Heart right ventricle (tissue), 16 donors: ENCODE data around the gene AMFR. TPM values are rescaled to one million over a fixed set of nuclear protein-coding genes. Genes with fewer than 3 reads are reported as not detected.
A peak's percentile ranks its signal among the peaks of the same experiment; 100 is the strongest.

Source experiments
- ATAC-seq, 8 donors: fragments of 200-7000 bp; cut with Tn5 transposase; one replicate each; pipeline ENCODE4 v1.9.1; 2020; ENCODE audit warnings: mild to moderate bottlenecking in 8 of 8, moderate library complexity in 8 of 8, moderate number of reproducible peaks in 1 of 8
- DNase-seq, 2 donors: peaks; one replicate each; pipeline ENCODE4 v3.0.0-alpha.2; 2020
- H3K27ac ChIP-seq, 10 donors: fragments of 200-600 bp; sonication (generic) in 2 of 10; one replicate each; pipeline versions ENCODE4 v1.5.0 to v1.8.0; 2020 to 2022; ENCODE audit warnings: mild to moderate bottlenecking in 3 of 10
- H3K27me3 ChIP-seq, 7 donors: fragments of 200-600 bp; one replicate each; pipeline ENCODE4 v1.8.0; 2021 to 2022; ENCODE audit warnings: mild to moderate bottlenecking in 2 of 7
- H3K36me3 ChIP-seq, 9 donors: fragments of 200-600 bp; sonication (generic) in 1 of 9; one replicate each; pipeline versions ENCODE4 v1.5.0 to v1.8.0; 2020 to 2022; ENCODE audit warnings: mild to moderate bottlenecking in 2 of 9
- H3K4me1 ChIP-seq, 9 donors: fragments of 200-600 bp; sonication (generic) in 1 of 9; one replicate each; pipeline versions ENCODE4 v1.5.0 to v1.8.0; 2020 to 2022; ENCODE audit warnings: mild to moderate bottlenecking in 4 of 9
- H3K4me3 ChIP-seq, 10 donors: fragments of 200-600 bp; sonication (generic) in 2 of 10; one replicate each; pipeline versions ENCODE4 v1.5.0 to v1.8.0; 2020 to 2022; ENCODE audit warnings: mild to moderate bottlenecking in 7 of 10, moderate library complexity in 2 of 10
- H3K9me3 ChIP-seq, 11 donors: fragments of 200-600 bp in 10 of 11; sonication (generic) in 2 of 11; one replicate each; pipeline versions ENCODE4 v1.5.0 to v1.8.0; 2013 to 2022; ENCODE audit warnings: mild to moderate bottlenecking in 2 of 11, control low read depth in 1 of 11, moderate library complexity in 1 of 11
- CTCF ChIP-seq, 9 donors: fragments of 200-600 bp; sonication (generic) in 2 of 9; IDR thresholded peaks; one replicate each; pipeline versions ENCODE4 v1.5.0 to v1.8.0; 2021 to 2022; ENCODE audit warnings: antibody characterized with exemption in 9 of 9, mild to moderate bottlenecking in 5 of 9, moderate library complexity in 1 of 9
- WGBS, 2 donors: extraction: QIAGEN DNeasy Blood & Tissue Kit; methylation state at CpG; one replicate each; pipeline ENCODE4 v1.1.7; 2013; ENCODE audit warnings: inconsistent platforms in 1 of 2; 5-methylcytosine and 5-hydroxymethylcytosine counted together
- intact Hi-C, 10 donors: fragments of 100-400 bp; cut with DNase I; formaldehyde crosslinking; loops; one replicate each; pipeline versions ENCODE4 v1.11.1 to v1.14.2; 2022
- polyA plus RNA-seq, 2 donors: library from polyadenylated mRNA; stranded (reverse); fragments of 200-250 nt; gene quantifications; one replicate each; pipeline ENCODE4 v1.2.3, GENCODE V29; 2013
- total RNA-seq, 10 donors: library from RNA; stranded (reverse); fragmentation: NEBNext Ultra II Directional in 3 of 10; extraction: Animal tissue kit (Norgen Biotek cat#: 25700) in 3 of 10; gene quantifications; one replicate each; pipeline versions ENCODE4 v1.2.1 to v1.2.4, GENCODE V29; 2021 to 2023
- donor health status: Arrhythmogenic right ventricular cardiomyopathy.
- donor health status: ischemic (EF 13 %, LVEDD 7.1; RV severe dilation, severe dysfunction).
- donor health status: healthy with polysubstance abuse.
- donor health status: DM: no; HTN: yes; CAD: no.
- donor health status: DM: no; HTN: no; CAD: no.
- donor health status: ischemic (EF 25% LVEDD 6.9; RV normal size, moderate dysfunction).
- donor health status: ischemic (EF 25% LVEDD 5.7; RV mildly dilated, moderate dysfunction).
- donor health status: healthy.
- donor health status: DM: yes; HTN: yes; CAD: no.
- donor health status: Ischemic cardiomyopathy.
- donor health status: ischemic (EF 35%, LVEDD 5.7; RV mildly dilated, moderate dysfunction).
- donor health status: nonischemic (EF 11% LVEDD 7.7; RV severe dilation, severe dysfunction).
- donor health status: DM: yes; HTN: yes; CAD: no.
- donor health status: PGD.
- donor health status: ischemic (EF 29% LVEDD 5.4; RV normal size, mild dysfunction).
- donor health status: nonischemic (EF 23%, LVEDD 6.1; RV moderate dilation, normal function).

Gene AMFR
- total and polyA plus RNA-seq, 12 donors, result 18.1 to 87.9 (median 65.9) TPM

GRCh38 chr16:56341656-56342399 is 83.5 kb downstream of the AMFR start:
- Histone ChIP-seq H3K4me3 (no peak overlapping the region), H3K27ac (no peak overlapping the region), H3K27me3 (no peaks in the 10 kb centered on the region), H3K9me3 (no peaks in the 10 kb centered on the region), H3K36me3 (peaks cover 0 to 4% (median 0%) of the 10 kb centered on the region in 9 donors), H3K4me1 (peaks cover 0 to 4% (median 0%) of the 10 kb centered on the region in 9 donors)
- DNase-seq, result peak in 1 of 2 donors; percentile 7
- ATAC-seq, result no peak
- WGBS, 2 donors, result 89 to 90% methylated on average over 9 of the region's 9 CpGs
- TF ChIP-seq CTCF (IDR thresholded peaks at IDR 0.05), result no peak
- intact Hi-C loops, result no loop called here

DNA sequence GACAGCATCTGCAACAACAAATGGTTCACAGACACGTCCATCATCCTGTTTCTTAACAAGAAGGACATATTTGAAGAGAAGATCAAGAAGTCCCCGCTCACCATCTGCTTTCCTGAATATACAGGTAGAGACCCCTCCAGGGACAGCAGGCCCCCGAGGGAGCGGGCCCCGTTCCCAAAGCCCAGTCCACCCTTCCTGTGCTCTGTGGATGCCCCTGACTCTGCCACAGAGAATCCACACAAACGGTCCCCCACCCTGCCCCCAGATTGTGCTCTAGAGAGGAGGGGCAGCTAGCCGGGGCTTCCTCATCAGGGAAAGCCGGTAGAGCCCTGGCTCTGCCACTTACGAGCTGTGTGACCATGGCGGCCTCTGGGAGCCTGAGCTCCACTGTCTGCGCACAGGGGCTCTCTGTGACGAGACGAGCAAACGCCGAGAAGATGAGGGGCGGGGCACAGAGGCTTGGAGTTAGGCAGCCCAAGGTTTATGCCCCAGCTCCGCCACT is 84.4 kb downstream of the AMFR start:
- no peak for DNase-seq
- Histone ChIP-seq H3K36me3 (peaks cover 0 to 4% (median 0%) of the 10 kb centered on the region in 9 donors), H3K4me1 (peaks cover 0 to 12% (median 0%) of the 10 kb centered on the region in 9 donors), H3K9me3 (no peaks in the 10 kb centered on the region), H3K27me3 (no peaks in the 10 kb centered on the region), H3K4me3 (no peak overlapping the region), H3K27ac (no peak overlapping the region)
- intact Hi-C loops, result no loop called here
- WGBS, 2 donors, result 90 to 91% methylated on average over 17 of the region's 17 CpGs
- no peak for TF ChIP-seq CTCF (IDR thresholded peaks at IDR 0.05)
- ATAC-seq, result no peak

DNA sequence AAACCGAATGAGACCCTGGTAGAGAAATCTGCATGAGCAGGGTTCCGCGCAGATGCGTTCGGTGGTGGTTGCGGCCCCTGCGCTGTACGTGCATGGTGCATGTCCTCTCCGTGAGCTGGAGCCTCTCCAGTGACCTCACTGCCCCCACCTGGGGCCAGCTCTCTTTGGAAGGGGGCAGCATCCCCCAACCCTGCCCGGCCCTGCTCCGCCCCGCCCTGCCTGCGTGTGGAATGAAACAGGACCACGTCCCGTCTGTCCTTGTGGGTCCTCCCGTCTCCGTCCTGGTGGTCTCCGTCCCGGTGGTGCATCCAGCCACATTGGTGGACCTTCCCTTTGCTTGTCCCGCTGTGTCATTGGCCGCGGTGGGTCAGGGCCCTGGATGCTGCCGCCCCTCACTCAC is 84.9 kb downstream of the AMFR start:
- ATAC-seq, result no peak
- DNase-seq, result no peak
- intact Hi-C loops, result no loop called here
- no peaks in the 10 kb centered on the region for H3K9me3 ChIP-seq
- no peak overlapping the region for H3K4me3 ChIP-seq
- no peak for TF ChIP-seq CTCF (IDR thresholded peaks at IDR 0.05)
- WGBS, 2 donors, result 94 to 96% methylated on average over 23 of the region's 23 CpGs
- H3K36me3 ChIP-seq, result peaks cover 0 to 4% (median 0%) of the 10 kb centered on the region in 9 donors
- H3K27me3 ChIP-seq, result no peaks in the 10 kb centered on the region
- peaks cover 0 to 15% (median 0%) of the 10 kb centered on the region in 9 donors for H3K4me1 ChIP-seq
- no peak overlapping the region for H3K27ac ChIP-seq

DNA sequence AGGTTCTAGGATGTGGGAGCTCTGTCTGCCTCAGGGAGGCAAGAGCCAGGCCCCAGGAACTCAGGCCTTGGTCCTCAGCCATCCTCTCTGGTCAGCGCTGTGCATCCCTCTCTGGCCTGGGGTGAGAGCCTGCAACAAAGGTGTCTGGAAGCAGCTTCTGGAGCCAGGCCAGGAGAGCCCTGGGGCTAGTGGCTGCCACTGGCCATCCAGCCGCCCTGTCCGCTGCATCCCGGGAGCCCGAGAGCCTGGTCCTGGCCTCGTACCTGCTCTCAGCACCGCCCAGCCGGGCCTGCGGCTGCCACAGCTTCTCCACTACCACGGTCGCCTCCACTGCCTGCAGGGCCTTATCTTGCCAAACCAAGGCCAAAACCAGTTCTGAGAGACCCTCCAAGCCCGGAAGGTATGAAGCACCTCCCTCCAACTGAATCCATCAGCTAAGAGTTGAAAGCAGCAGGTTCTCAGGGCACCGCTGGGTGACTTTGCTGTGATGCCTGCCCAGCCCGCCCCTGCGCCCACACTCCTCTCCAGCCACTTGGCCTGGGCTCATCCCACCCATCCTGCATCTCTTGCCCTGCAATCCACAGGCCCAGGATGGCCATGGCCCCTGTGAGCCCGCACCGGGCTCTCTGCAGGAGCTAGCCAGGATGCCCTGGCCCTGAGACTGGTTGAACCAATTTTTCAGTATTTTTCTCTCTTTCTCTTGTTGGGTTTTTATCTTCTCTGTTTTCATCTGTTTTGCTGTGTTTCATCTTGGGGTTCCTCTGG is 85.7 kb downstream of the AMFR start:
- H3K4me1 ChIP-seq, result peaks cover 0 to 15% (median 0%) of the 10 kb centered on the region in 9 donors
- no peaks in the 10 kb centered on the region for H3K9me3 ChIP-seq
- no peak for ATAC-seq
- H3K4me3 ChIP-seq, result no peak overlapping the region
- no peak overlapping the region for H3K27ac ChIP-seq
- 95 to 96% methylated on average over 17 of the region's 17 CpGs for WGBS, 2 donors
- H3K36me3 ChIP-seq, result peaks cover 0 to 4% (median 0%) of the 10 kb centered on the region in 9 donors
- TF ChIP-seq CTCF (IDR thresholded peaks at IDR 0.05), result no peak
- no peaks in the 10 kb centered on the region for H3K27me3 ChIP-seq
- DNase-seq, result peak in 1 of 2 donors; percentile 7
- intact Hi-C loops, result no loop called here
